NCI-H1436 (cell line): Measurements from ENCODE around the gene PFDN4.
"Not testable (repeated sequence)": the region's sequence is repeated elsewhere in the genome, so short reads cannot be mapped to it uniquely, and the experiment has no call there.

Experiments used
- DNase-seq: peaks from one replicate; lab custom pipeline; 2025; lab: John Stamatoyannopoulos, UW

The PFDN4 gene

DNA sequence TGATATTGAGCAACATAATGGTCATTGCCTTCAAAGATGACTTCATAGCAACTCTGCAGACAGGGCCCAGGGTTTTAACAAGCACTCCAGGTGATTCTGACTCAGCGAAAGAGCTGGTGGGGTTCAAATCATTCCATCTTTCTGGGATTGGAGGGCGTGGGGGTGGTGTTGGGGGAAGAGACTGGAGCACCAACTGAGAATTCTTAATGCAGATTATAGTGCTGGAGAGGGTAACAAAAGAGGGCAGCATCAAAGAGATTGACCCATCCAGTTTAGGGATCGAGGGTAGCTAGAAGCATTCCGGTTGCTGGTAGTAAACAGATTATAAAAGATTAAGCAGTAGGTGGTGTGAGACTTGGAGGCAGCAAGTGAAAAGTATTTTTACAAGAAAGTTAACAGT, 15.9 kb downstream of the PFDN4 start:
- no peak for DNase-seq

- DNase-seq: not testable (repeated sequence)
These were observed 16.8 kb downstream of the PFDN4 start for GRCh38 chr20:54224642-54225041.

GRCh38 chr20:54227241-54227640, 19.4 kb downstream of the PFDN4 start:
- DNase-seq: no peak

DNA sequence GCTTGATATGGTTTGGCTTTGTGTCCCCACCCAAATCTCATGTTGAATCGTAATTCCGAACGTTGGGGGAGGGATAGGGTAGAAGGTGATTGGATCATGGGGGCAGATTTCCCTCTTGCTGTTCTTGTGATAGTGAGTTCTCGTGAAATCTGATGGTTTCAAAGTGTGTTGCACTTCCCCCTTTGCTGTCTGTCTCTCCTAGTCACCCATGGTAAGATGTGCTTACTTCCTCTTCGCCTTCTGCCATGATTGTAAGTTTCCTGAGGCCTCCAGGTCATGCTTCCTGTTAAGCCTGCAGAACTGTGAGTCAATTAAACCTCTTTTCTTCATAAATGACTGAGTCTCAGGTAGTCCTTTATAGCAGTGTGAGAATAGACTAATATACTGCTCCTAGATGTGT, 19.9 kb downstream of the PFDN4 start:
- no peak for DNase-seq

DNA sequence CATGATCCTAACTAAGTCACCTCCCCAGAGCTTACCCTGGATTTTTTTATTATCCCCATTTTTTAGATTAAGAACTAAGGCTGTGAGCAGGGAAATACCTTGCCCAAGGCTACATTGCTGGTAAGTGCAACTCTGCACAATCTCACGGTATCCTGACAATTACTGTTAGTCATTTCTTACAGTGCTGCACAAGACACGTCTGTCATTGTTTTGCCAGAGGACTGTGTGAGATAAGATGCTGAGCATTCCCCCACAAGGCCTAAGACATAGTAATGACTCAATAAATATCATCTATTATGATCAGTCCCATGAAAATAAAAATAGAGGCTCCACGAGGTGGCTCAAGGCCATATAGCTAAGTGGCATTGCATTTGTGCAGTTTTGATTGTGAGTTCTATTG, 21.0 kb downstream of the PFDN4 start:
- no peak for DNase-seq

DNA sequence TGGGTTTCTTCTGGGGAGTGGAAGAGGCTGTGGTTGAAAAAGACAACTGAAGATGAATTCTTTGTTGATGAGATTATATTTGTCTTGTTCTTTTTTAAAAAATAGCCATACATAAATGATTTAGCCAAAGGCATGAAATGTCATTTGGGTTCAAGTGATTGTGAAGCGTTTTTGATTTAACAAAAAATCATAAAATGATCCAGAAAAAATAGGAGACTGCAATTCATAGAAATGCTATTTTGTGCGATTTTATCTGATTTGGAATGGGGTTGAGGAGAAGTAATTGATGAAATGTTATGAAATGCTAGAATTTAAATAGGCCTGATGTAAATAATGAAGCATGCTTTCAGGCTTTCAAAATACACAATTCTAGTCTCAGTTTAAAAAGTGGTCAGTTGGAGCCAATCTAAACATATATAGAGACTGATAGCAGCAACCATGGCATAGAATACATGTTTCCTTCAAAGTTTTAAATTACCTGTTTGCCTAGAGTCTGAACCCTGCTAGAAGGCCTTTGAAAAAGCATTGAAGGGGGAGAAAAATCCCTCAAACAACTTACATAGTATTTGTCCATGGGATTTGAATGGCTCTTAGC, 21.8 kb downstream of the PFDN4 start:
- DNase-seq: no peak

GRCh38 chr20:54231036-54231435, 23.1 kb downstream of the PFDN4 start:
- DNase-seq: no peak

DNA sequence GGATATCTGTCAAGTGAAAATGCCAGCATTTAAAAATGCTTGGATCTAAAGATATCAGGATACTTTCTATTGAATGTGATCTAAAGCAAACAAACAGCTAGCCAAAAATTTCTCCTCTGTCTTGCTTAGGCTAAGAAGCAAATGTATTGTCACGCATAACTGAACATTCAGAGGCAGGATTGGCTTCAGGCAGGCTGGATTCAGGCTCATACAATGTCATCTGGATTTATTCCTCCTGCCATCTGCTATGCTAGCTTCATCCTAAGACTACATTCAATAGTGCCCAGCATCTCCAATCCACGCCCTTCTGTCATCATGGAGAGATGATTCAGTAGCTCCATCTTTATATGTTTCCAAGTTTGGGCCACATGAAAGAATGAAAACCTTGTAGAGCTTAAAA, 27.1 kb downstream of the PFDN4 start:
- no peak for DNase-seq

DNA sequence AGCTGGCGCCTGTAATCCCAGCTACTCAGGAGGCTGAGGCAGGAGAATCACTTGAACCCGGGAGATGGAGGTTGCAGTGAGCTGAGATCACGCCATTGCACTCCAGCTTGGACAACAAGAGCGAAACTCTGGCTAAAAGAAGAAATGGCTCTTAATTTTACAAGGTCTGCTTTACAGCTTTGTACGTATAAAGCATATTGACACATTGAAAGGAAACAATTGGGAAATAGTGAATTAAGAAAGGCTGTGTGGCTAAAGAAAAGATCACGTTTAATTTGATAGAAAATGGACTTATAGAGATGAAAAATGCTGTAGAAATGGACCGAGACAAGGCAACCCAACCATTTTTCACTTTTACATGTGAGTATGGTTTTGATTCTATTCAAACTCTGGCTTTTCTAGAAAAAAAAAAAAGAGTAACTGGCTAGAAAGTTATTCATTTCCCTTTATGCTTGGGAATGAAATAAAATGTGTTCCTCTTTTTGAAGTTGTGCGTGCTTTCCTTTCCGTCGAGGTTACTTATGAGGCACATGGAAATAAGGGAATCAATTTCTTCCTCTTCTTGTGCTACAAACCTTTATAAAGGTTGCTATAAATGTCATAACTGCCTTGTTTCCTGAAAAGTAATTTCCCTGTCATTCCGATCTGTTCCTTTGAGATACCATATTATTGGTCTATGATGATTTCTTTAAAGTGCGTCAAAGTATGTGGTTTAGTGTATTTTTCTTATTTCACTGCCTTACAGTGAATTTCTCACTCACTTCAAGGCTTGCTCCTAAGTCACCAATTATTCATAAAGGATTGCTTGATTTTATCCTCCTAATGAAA, 29.4 kb downstream of the PFDN4 start:
- DNase-seq: no peak

DNA sequence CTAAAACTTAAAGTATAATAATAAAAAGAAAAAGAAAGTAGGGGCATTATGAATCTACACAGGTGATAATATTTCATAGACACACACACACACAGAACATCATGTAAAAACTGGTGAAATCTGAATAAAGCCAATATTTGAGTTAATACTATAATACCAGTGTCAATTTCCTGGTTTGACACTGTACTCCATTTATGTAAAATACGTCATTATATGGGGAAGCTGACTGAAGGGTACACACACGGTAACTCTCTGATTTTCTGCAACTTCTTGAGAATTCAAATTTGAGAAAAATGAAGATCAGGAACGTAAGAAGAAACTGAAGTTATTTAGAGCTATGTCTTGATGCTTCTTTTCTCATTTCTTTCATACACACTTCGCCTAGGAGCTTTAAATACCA, 36.2 kb downstream of the PFDN4 start:
- DNase-seq: no peak

DNA sequence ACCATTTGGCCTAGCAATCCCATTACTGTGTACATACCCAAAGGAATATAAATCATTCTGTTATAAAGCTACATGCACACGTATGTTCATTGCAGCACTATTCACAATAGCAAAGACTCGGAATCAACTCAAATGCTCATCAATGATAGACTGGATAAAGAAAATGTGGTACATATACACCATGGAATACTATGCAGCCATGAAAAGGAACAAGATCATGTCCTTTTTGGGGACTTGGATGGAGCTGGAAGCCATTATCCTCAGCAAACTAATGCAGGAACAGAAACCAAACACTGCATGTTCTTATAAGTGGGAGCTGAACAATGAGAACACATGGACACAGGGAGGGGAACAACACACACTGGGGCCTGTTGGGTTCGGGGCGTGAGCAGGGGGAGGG, 40.8 kb downstream of the PFDN4 start:
- DNase-seq: not testable (repeated sequence)

DNA sequence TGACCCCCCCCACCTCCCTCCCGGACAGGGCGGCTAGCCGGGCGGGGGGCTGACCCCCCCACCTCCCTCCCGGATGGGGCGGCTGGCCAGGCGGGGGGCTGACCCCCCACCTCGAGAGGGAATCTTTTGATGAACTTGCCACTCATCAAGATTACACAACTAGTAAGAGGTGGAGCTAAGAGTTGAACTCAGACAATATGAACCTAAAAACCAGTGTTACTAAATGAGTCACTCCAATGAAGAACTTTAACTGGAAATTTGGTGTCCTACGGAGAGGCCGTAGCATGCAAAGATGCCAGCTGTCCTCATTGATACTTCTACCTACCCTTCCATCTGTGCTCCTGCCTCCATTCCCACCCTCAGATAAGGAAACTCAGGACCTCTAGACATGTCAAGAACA, 42.8 kb downstream of the PFDN4 start:
- no peak for DNase-seq

- DNase-seq: no peak
These were observed 43.2 kb downstream of the PFDN4 start for GRCh38 chr20:54251096-54251495.

DNA sequence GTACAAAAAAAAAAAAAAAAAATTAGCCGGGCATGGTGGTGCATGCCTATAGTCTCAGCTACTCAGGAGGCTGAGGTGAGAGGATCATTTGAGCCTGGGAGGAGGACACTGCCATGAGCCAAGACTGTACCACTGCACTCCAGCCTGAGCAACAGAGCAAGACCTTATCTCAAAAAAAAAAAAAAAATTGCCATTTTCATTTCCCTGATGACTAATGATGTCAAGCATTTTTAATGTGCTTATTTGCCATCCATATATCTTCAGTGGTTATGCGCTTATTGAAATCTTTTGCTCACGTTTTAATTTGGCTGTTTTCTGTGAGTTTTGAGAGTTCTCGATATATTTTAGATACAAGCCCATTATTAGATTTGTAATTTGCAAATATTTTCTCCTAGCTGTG, 46.7 kb downstream of the PFDN4 start:
- DNase-seq: no peak

- no peak for DNase-seq
These were observed 47.3 kb downstream of the PFDN4 start for GRCh38 chr20:54255157-54255556.

DNA sequence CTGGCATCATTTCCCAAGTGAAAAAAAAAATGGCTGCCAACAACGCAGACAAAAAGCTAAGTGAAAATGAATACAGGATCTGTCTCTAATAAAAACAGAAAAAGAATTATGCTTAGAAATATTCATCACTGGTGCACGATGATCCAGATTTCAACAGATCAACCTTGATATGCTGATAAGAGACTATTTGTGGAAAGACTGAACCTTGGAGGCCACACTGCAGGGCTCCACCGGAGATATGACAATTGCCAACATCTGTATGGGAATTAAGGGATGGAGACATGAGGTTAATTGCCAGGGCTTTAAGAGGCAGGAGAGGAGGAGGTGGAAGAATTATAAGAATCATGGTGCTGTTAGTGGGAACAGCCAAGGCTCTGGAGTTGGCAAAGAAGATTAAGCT, 48.3 kb downstream of the PFDN4 start:
- no peak for DNase-seq

DNA sequence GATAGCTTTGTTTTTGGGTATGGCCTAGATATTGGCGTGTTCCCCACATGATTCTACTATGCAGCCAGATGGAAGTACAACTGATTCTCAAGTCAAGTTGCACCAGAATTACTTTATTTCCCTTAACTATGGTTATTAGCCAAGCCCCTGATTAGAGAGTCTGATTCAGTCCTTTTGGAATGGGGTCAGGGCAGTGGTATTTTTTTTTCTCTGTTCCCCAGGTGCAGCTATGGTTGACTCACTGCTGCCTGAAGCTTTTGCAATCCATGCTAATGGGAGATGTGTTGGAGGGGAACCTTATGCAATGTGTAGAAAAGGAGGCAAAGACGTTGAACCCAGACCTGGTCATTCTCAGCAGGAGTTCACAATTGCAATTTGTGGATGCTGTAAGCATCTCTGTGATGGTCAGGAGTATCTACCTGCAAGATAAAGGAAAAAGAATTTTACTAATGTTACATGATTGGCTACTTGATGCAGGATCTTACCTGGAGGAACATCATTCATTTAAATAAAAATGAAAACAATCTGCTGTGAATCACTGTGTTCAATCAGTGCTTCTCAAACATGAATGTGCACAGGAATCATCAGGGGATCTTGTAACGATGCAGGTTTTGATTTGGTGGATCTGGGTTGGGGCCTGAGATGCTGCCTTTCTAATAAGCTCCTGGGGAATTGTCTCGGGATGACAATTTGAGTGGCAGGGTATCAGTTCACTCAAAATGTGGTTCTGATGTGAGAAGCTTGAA, 49.4 kb downstream of the PFDN4 start:
- no peak for DNase-seq

- DNase-seq: no peak
These were observed 52.2 kb downstream of the PFDN4 start for GRCh38 chr20:54260116-54260515.

DNA sequence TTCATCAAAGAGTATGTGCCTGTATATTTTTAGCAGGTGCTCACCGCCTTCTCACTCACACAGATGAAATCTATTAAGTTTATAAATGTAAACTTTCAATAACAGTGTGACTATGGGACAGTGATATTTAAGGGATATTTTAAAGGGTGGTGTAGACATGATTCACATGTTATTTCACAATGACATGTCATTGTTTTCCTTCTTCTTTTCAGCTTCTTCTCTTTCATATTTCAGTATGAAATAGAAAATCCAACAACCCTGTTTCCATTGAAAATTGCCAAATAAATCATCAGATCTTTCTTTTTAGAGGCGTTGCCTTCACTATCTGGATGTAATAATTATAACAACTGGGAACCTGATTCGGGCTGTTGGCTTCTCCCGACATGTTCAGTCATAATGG, 54.8 kb downstream of the PFDN4 start:
- DNase-seq: no peak

- DNase-seq: no peak
These were observed 55.3 kb downstream of the PFDN4 start for GRCh38 chr20:54263116-54263690.

DNA sequence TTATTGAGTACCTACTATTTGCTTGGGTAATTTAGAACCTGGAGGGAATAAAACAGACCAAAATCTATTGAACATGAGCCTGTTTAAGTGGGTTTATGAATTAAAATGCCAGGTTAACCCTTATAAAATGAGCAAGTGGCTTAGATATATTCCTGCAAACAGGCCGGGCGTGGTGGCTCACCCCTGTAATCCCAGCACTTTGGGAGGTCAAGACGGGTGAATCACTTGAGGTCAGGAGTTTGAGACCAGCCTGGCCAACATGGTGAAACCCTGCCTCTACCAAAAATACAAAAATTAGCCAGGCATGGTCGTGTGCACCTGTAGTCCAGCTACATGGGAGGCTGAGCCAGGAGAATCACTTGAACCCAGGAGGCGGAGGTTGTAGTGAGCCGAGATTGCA, 57.9 kb downstream of the PFDN4 start:
- not testable (repeated sequence) for DNase-seq

GRCh38 chr20:54266844-54267243, 59.0 kb downstream of the PFDN4 start:
- no peak for DNase-seq

DNA sequence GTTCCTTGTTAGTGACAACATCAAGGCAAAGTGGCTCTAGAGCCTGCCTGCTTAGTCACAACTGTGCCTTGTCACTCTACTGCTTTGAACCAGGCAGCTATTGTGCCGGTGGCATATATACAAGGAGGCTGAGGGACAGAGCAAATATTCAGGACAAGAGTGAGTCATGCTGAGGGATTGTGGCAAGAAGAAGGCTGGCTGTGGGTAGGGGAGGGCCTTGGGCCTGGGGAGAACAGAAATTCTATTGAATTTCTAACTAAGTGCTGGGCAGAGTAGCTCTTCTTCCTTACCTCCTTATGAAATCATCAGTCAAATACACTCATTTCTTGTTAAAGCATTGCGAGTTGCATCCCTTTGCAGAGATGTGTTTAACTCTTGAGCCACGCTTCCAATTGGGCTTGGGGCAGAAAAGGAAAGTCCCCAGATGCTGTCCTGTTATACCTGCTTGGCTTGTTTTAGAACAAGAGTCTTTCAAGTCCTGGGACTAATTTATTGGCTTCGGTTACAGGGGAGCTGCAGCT, 59.7 kb downstream of the PFDN4 start:
- no peak for DNase-seq
